HCT116 (cell line): ENCODE measurements around the gene OR10J4. TPM values are rescaled to one million over a fixed set of nuclear protein-coding genes. Genes with fewer than 3 reads are reported as not detected.

ENCODE experiments used
- ATAC-seq: fragments of 200-7000 bp; cut with Tn5 transposase; 2 replicates; pipeline ENCODE4 v1.9.1; 2020; ENCODE audit warnings: mild to moderate bottlenecking, moderate library complexity
- BruUV-seq: library from RNA; stranded (reverse); fragments of 400-500 nt; replicated peaks from 2 replicates; lab custom pipeline; 2021; lab: Mats Ljungman, UMichigan
- CTCF ChIA-PET: fragments of 300-600 bp; sonication (Branson Sonifier 250); formaldehyde crosslinking; loops from one replicate; lab custom pipeline; 2021; ENCODE audit warnings: antibody characterized with exemption; lab: Charles Lee
- POLR2A ChIA-PET: fragments of 300-600, 350-600 bp; sonication (Branson Sonifier 250); formaldehyde crosslinking; loops from one replicate; lab custom pipeline; 2021; ENCODE audit warnings: antibody characterized with exemption; lab: Charles Lee
- RAD21 ChIA-PET, 2 experiments: fragments of 300-600 bp; sonication (Branson Sonifier 250); formaldehyde crosslinking; loops; one replicate each; lab custom pipeline; 2023; ENCODE audit warnings: low total read pairs in 2 of 2; ENCODE audit not compliant: uncharacterized antibody in 2 of 2, unreplicated experiment in 2 of 2, low non-redundant PET in 1 of 2; lab: Charles Lee
- DNase-seq: peaks from one replicate; pipeline ENCODE4 v3.0.0-alpha.2; 2010; ENCODE audit warnings: low read depth, low spot score
- H2AFZ ChIP-seq: fragments of 200-600 bp; shearing (Covaris generic), sonication (generic); 2 replicates; pipeline ENCODE4 v1.6.1; 2017; ENCODE audit warnings: low read depth, mixed run types, mixed read lengths, antibody characterized with exemption, low read length; ENCODE audit not compliant: poor library complexity, severe bottlenecking
- H3K27ac ChIP-seq: 2 replicates; pipeline ENCODE4 v1.5.1; 2012; ENCODE audit warnings: low read depth, low read length
- H3K27me3 ChIP-seq: fragments of 200-600 bp; sonication (generic); 2 replicates; pipeline ENCODE4 v1.6.1; 2016; ENCODE audit warnings: mixed run types, low read length, mixed read lengths; ENCODE audit not compliant: insufficient read depth
- H3K36me3 ChIP-seq, 2 experiments: fragments of 200-500 bp in 1 of 2; fragments of 200-600 bp in 1 of 2; sonication (Bioruptor generic) in 1 of 2; sonication (generic) in 1 of 2; 2 replicates each; pipeline versions ENCODE4 v1.5.1 to v1.6.1; 2014 to 2016; ENCODE audit warnings: low read length in 2 of 2, inconsistent platforms in 1 of 2, mixed read lengths in 1 of 2, mixed run types in 1 of 2; ENCODE audit not compliant: insufficient read depth in 2 of 2, control insufficient read depth in 1 of 2
- H3K4me1 ChIP-seq, 2 experiments: fragments of 200-600 bp in 1 of 2; sonication (generic) in 1 of 2; 2 replicates each; pipeline versions ENCODE4 v1.5.1 to v1.6.1; 2012 to 2017; ENCODE audit warnings: low read length in 2 of 2, inconsistent platforms in 1 of 2, mild to moderate bottlenecking in 1 of 2, mixed read lengths in 1 of 2, mixed run types in 1 of 2, moderate library complexity in 1 of 2; ENCODE audit not compliant: insufficient read depth in 2 of 2, control insufficient read depth in 1 of 2
- H3K4me2 ChIP-seq: fragments of 200-600 bp; sonication (generic); 2 replicates; pipeline ENCODE4 v1.6.1; 2017; ENCODE audit warnings: mixed run types, low read length, mixed read lengths
- H3K4me3 ChIP-seq, 2 experiments: fragments of 200-600 bp in 1 of 2; sonication (generic) in 1 of 2; replicated peaks in 1 of 2; 2 replicates each; pipeline ENCODE4 v1.5.1; 2011 to 2016; ENCODE audit warnings: low read length in 2 of 2, control low read depth in 1 of 2, low read depth in 1 of 2, mild to moderate bottlenecking in 1 of 2, mixed read lengths in 1 of 2, mixed run types in 1 of 2
- H3K79me2 ChIP-seq: fragments of 200-600 bp; sonication (generic); 2 replicates; pipeline ENCODE4 v1.6.1; 2017; ENCODE audit warnings: mild to moderate bottlenecking, mixed run types, low read length, moderate library complexity, mixed read lengths; ENCODE audit not compliant: insufficient read depth
- H3K9ac ChIP-seq: fragments of 200-600 bp; sonication (generic); 2 replicates; pipeline ENCODE4 v1.6.1; 2016; ENCODE audit warnings: low read length, mixed read lengths
- H3K9me2 ChIP-seq: fragments of 200-600 bp; sonication (generic), shearing (Covaris generic); 2 replicates; pipeline ENCODE4 v1.6.1; 2017; ENCODE audit warnings: mixed run types, mild to moderate bottlenecking, moderate library complexity; ENCODE audit not compliant: insufficient read depth
- H3K9me3 ChIP-seq, 2 experiments: fragments of 200-500 bp in 1 of 2; fragments of 200-600 bp in 1 of 2; sonication (Bioruptor generic) in 1 of 2; sonication (generic) in 1 of 2; 2 replicates each; pipeline ENCODE4 v1.6.1; 2014 to 2017; ENCODE audit warnings: low read length in 2 of 2, mixed read lengths in 2 of 2, inconsistent platforms in 1 of 2, low read depth in 1 of 2, mild to moderate bottlenecking in 1 of 2, mixed run types in 1 of 2, moderate library complexity in 1 of 2; ENCODE audit not compliant: control insufficient read depth in 1 of 2, insufficient read depth in 1 of 2
- H4K20me1 ChIP-seq: fragments of 200-600 bp; sonication (generic), shearing (Covaris generic); 2 replicates; pipeline ENCODE4 v1.6.1; 2017; ENCODE audit warnings: mixed run types, mild to moderate bottlenecking, moderate library complexity; ENCODE audit not compliant: insufficient read depth
- ATF3 ChIP-seq: IDR thresholded peaks from 2 replicates; pipeline ENCODE4 v1.6.1; 2012
- CBX3 ChIP-seq: IDR thresholded peaks from 2 replicates; pipeline ENCODE4 v1.6.1; 2012; ENCODE audit warnings: low read depth
- CEBPB ChIP-seq: IDR thresholded peaks from 2 replicates; pipeline ENCODE4 v1.6.1; 2012; ENCODE audit warnings: low read depth
- CTCF ChIP-seq, 3 experiments: fragments of 200-600 bp in 1 of 3; sonication (generic) in 1 of 3; IDR thresholded peaks in 2 of 3; conservative IDR thresholded peaks in 1 of 3; 2 replicates each; pipeline ENCODE4 v1.5.1; 2012 to 2017; ENCODE audit warnings: low read depth in 2 of 3, low read length in 2 of 3, antibody characterized with exemption in 1 of 3, borderline replicate concordance in 1 of 3, control low read depth in 1 of 3, mild to moderate bottlenecking in 1 of 3, mixed read lengths in 1 of 3, mixed run types in 1 of 3, moderate library complexity in 1 of 3; ENCODE audit not compliant: insufficient read depth in 1 of 3
- EGR1 ChIP-seq: IDR thresholded peaks from 2 replicates; pipeline ENCODE4 v1.6.1; 2012; ENCODE audit warnings: low read depth
- ELF1 ChIP-seq: IDR thresholded peaks from 2 replicates; pipeline ENCODE4 v1.6.1; 2012; ENCODE audit warnings: low read depth, borderline replicate concordance
- EZH2phosphoT487 ChIP-seq: fragments of 200-600 bp; IDR thresholded peaks from 2 replicates; pipeline ENCODE4 v1.6.1; 2018; ENCODE audit warnings: antibody characterized with exemption, borderline replicate concordance
- JUND ChIP-seq: IDR thresholded peaks from 2 replicates; pipeline ENCODE4 v1.6.1; 2012
- MAX ChIP-seq: IDR thresholded peaks from 2 replicates; pipeline ENCODE4 v1.6.1; 2012
- POLR2AphosphoS5 ChIP-seq: IDR thresholded peaks from 2 replicates; pipeline ENCODE4 v1.6.1; 2011; ENCODE audit warnings: mild to moderate bottlenecking, low read depth, low read length, moderate library complexity
- SRF ChIP-seq: IDR thresholded peaks from 2 replicates; pipeline ENCODE4 v1.6.1; 2012; ENCODE audit warnings: low read depth
- TCF7L2 ChIP-seq: IDR thresholded peaks from 2 replicates; pipeline ENCODE4 v1.7.0; 2011; ENCODE audit warnings: borderline replicate concordance, inconsistent platforms; ENCODE audit not compliant: insufficient read depth, insufficient read length; ENCODE audit errors: extremely low read depth
- ZBTB33 ChIP-seq: IDR thresholded peaks from 2 replicates; pipeline ENCODE4 v1.6.1; 2011; ENCODE audit warnings: mild to moderate bottlenecking, low read length, moderate library complexity; ENCODE audit not compliant: insufficient replicate concordance; ENCODE audit errors: extremely low read depth
- ZFX ChIP-seq: fragments of 450-650 bp; IDR thresholded peaks from 2 replicates; pipeline ENCODE4 v1.6.1; 2017
- intact Hi-C: fragments of 100-400 bp; cut with micrococcal nuclease; formaldehyde crosslinking; loops from 2 replicates; pipeline ENCODE4 v1.10.0; 2022
- total RNA-seq: library from RNA; stranded (reverse); gene quantifications from one replicate; pipeline ENCODE4 v1.2.1, GENCODE V29; 2021; ENCODE audit not compliant: unreplicated experiment

The OR10J4 gene
- total RNA-seq, 1 experiment from 2014 or later, result not detected

GRCh38 chr1:159465191-159465603, 33.2 kb downstream of the OR10J4 start (continued):
- no peak for TF ChIP-seq CTCF (IDR thresholded peaks at IDR 0.05 in 2 of 3, conservative IDR thresholded peaks at IDR 0.05 in 1 of 3; ENCODE audit: borderline replicate concordance in 1 of 3, insufficient read depth in 1 of 3, low read depth in 2 of 3, low read length in 2 of 3)
- no peak for TF ChIP-seq MAX
- no peak for TF ChIP-seq POLR2AphosphoS5
- no peak for TF ChIP-seq EGR1
- TF ChIP-seq CEBPB, result no peak
- TF ChIP-seq, all 23 proteins: peak for 0

GRCh38 chr1:159468321-159468720, 36.3 kb downstream of the OR10J4 start:
- no peak for ATAC-seq
- Histone ChIP-seq H3K27me3 (peaks cover 22% of the 10 kb centered on the region), H4K20me1 (no peaks in the 10 kb centered on the region; the same call in 1 of the 2 replicates), H3K27ac (no peak overlapping the region), H3K79me2 (no peaks in the 10 kb centered on the region), H3K4me2 (no peak overlapping the region), H3K9me3 (no peaks in the 10 kb centered on the region), H3K9me2 (no peaks in the 10 kb centered on the region), H3K4me1 (no peaks in the 10 kb centered on the region), H3K4me3 (no peak overlapping the region), H3K36me3 (no peaks in the 10 kb centered on the region), H2AFZ (no peak overlapping the region), H3K9ac (no peak overlapping the region)
- ChIA-PET POLR2A (no interaction called here), RAD21 (no interaction called here), CTCF (no interaction called here)
- TF ChIP-seq TCF7L2 (no peak), ZFX (no peak), EZH2phosphoT487 (no peak), ATF3 (no peak), JUND (no peak), ZBTB33 (no peak), SRF (no peak), CBX3 (no peak), CTCF (IDR thresholded peaks at IDR 0.05 in 2 of 3, conservative IDR thresholded peaks at IDR 0.05 in 1 of 3; ENCODE audit: borderline replicate concordance in 1 of 3, insufficient read depth in 1 of 3, low read depth in 2 of 3, low read length in 2 of 3) (no peak), ELF1 (no peak), EGR1 (no peak), MAX (no peak)
- BruUV-seq, result no TSS peak
- no peak for DNase-seq
- intact Hi-C loops, result no loop called here
